ENCODE results near the gene TRIP12.
"Not testable (repeated sequence)": the region's sequence is repeated elsewhere in the genome, so short reads cannot be mapped to it uniquely, and the experiment has no call there.

TRIP12 gene

DNA sequence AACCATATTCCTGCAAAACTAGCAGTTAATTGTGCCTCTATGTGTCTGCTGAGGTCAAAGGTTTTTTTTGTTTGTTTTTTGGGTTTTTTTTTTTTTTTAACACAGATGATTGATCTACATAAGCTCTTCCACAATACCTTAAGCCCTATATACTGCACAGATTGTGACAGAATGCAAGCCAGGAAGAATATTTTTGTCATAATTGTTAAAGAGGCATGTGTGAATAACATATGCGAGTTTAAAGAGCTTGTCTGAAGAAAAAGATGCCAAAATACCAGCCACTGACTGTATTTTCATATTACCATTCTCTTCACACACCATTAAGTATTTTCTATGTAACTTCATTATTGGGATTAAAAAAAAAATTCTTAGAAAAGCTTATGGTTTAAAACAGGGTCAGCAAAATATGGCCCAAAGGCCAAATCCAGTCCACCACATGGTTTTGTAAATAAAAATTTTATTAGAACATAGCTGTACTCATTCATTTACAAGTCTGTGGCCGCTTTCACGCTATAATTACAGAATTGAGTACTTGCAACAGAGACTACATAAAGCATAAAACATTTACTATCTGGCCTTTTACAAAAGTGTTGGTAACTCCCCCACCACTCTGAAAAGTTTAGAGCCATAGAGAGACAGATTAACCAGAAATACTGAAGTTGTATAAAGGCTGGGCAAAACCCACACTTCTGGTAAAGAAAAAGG lies 89.9 kb downstream of the TRIP12 start:
- DNase-seq (ENCODE audit: low spot score) = no peak

DNA sequence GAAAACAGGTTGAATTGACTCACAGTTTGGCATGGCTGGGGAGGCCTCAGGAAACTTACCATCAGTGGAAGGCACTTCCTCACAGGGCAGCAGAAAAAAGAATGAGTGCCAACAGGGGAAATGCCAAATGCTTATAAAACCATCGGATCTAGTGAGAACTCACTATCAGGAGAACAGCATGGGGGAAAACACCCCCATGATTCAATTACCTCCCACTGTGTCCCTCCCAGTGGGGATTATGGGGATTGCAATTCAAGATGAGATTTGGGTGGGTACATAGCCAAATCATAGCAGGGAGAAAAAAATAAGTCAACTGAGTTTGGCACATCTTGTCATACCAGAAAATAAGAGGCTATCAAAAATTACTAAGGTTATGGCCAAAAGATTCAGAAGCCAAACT lies 96.3 kb downstream of the TRIP12 start:
- DNase-seq (ENCODE audit: low spot score) = no peak

DNA sequence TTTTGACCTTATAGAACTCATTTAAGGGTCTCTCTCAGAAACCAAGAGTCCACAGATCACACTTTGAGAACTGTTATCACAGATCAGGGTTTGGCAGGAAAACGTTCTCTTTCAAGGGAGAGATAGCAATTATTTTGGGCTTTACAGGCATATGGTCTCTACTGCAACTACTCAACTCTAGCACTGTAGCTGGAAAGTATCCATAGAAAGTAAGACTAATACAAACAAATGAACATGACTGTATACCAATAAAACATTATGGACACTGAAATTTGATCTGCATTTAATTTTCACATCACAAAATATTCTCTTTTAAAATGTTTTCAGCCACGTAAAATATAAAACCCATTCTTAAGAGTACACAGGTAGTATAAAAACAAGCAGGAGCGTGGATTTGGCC lies 100.5 kb downstream of the TRIP12 start:
- DNase-seq (ENCODE audit: low spot score) = no peak

DNA sequence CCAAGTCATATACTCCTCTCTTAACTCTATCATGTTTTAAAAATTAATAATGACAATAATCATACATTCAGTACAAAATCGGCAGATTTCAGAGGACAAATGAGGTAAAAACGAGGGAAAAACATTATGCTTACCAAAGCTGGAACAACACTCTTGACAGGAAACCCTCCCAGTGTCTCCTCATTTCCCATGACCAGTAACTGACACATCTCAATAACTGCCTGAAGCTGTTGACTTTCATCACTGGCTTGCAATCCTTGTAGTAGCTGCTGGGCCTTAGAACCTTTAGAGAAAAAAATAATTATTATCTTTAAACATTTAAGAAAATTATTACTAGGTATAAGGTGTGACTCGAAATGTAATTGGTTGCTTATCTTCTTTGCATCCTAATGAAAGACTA lies 103.6 kb downstream of the TRIP12 start:
- no peak for DNase-seq (ENCODE audit: low spot score)

DNA sequence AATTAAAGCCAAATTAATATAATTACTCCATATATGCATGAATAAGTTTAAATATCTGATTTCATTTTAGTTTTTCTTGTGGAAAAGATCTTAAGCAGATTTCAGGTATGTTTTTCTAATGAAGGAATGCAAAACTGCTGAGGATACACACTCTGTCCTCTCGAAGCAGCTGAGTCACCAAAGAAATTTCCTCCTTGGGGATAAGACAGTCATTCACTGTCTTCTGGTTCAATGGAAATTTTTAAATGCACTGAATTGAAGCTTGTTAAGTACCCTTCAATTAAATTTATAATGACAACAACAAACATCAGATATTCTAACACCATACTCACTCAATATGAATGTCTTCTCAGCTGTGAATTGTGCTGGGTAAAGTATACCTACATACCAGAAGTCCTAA lies 106.0 kb downstream of the TRIP12 start:
- no peak for DNase-seq (ENCODE audit: low spot score)

DNA sequence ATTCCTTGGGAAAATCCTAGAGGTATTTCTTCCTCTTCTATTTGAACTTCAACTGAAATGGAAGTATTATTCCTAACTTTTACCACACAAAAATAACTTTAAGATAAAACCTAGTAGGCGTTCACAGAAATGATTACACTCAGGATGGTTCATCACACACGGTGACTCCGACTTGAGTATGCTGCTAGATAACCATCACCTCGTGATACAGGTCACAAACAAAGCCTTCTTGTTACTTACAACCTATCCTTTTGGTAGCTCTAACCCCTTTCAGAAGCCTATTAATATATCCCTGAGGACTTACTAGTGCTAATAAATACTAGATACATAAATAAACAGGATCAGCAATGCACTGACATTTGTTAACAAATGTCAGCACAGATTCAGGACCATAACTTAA lies 106.5 kb downstream of the TRIP12 start:
- DNase-seq (ENCODE audit: low spot score) = no peak

DNA sequence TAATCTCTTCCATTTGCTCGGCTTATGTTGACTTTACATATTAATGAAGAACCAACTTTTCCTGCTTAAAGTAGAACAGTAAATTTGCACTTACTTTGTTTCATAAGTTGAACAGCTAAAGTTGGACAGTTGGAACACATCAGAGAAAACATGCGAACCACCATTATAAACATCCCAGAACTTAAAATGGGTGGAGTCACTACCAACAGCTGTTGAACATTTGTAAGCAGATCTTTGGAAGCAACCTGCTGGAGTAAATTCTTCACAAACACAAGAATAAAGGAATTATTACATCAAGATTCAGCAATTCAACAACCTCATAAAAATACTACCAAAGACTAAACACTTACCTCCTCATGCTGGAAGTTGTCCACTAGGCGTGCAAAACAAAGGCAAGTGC lies 111.0 kb downstream of the TRIP12 start:
- no peak for DNase-seq (ENCODE audit: low spot score)

DNA sequence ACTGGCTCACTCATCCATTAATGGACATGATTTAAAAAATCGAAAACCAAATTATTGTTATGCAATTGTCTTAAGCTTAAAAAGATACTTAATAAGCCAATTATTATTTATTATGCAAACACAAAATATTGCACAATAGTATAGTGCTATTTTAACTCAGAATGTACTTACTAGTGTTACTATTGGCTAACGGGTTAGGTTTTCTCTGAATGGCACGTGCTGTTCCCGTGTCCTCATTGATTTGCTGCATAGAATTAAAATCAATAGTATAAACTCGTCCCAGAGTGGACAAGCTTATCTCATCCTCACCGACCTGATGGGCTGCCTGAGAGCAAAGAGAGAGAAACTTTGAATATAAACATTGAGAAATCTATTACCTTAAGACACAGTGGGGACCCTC lies 116.2 kb downstream of the TRIP12 start:
- DNase-seq (ENCODE audit: low spot score) = no peak

DNA sequence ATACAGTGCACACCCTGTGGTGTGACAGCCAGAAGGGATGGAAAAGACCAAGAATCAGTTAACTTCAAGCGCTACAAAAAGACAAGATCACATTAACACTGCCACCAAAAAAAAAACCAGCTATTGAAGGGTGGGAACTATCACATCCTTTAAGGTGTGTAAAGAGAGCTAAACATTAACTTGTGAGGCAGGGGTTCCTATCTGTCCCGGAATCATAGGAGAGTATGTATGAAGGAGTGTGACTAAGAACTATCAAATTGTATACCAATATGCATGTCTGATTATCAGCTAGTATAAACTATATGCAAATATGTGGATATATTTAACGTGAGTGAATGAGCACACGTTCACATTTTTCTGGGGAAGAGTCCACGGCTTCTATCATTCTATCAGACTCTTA lies 119.0 kb downstream of the TRIP12 start:
- no peak for DNase-seq (ENCODE audit: low spot score)

DNA sequence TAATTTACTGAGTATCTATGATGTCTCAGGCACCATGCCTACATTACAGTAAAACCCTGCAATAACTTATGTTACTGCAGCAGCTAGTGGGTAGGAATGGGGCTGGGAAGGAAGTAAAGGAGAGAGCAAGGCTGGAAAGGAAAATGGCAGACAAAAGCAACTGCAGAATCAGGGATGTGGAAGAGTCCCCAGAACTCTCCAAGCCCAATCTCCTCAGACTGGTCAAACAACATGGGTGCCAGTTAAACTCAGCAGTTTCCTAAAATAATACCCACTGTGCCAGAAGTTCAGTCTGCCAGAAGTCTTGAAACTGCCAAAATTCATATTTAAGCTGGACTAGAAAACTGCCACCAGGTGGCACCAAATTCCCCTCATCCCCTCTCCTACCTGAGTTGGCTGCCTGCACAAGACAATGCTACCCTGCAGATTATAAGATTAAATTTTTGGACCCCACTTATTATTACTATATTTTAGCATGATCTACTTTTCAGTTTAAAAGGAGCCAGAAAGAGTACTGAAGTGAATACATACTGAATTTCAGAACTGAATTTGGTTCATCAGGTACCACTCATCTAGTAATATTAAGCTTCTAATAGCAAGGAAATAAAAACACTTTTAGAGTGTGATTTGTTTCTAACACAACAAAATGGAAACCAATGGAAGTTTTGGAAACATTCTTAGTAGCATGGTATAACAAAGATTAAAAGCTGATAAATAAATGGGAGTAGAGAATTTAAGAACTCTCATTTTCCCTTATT lies 120.6 kb downstream of the TRIP12 start:
- peak; percentile 57 for DNase-seq (ENCODE audit: low spot score)

DNA sequence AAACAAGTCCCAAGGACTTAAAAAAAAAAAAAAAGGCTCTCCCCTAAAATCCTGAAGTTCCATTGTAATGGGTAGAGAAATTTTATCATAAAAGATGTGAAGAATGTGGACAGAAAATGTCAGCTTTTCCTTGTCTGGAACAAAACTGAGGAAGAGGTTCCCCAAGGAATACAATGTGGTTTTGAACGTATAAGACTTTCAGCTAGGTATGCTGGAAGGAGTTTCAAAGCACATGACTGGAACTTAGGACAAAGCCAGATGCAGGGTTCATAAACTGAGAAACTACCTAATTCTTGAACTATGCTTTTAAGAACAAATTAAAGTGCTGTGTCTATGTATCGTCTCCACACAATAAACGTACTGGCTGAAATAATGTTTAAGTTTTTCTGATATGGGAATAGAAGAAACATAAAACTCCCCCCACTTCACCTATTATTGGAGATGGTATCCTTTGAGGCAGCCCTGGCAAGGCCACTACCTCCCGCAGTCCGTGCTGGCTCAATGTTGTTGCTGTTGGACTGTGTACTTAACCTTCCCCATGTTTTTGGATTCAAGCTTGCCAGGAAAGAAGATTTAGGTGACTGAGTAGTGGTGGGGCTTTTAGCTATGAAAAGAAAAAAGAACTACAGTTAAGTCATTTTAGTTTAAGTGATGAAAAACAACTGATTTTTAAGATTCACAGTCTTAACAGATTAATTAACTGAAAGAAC lies 123.2 kb downstream of the TRIP12 start:
- no peak for DNase-seq (ENCODE audit: low spot score)

DNA sequence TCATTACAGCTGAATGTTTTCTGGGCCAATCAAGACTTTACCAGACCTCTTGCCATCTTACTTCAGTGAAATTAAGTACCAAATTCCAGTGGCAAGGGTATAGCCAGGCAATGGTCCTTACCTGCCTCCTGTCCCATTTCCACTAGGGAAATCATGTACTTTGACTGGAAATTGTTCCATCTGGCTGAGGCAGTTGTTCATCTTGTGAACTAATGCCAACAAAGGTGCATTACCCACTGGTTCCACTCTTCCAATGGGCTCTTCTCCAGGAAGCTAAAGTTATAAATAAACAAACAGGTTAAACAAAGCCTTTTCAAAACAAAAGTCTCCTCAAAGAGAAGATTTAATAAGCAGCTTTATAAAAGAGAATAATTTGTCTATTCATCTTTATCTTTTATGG lies 126.8 kb downstream of the TRIP12 start:
- DNase-seq (ENCODE audit: low spot score) = no peak

DNA sequence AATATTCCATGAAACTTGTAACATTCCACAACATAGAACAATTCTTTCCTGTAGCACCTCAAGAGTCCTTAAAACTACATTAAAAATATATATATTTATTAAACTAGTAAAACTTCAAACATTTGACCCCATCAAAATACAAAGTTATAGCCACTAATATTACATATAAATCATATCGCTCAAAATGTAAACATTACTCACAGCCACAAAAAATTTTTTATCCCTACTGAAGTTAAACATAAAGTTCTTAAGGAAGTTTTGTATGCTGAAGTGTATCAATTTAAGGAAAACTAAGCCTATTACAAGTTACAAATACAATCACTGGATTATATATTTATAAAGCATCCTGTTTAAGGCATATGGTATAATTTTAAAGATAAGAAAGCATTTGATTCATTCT lies 127.2 kb downstream of the TRIP12 start:
- no peak for DNase-seq (ENCODE audit: low spot score)

DNA sequence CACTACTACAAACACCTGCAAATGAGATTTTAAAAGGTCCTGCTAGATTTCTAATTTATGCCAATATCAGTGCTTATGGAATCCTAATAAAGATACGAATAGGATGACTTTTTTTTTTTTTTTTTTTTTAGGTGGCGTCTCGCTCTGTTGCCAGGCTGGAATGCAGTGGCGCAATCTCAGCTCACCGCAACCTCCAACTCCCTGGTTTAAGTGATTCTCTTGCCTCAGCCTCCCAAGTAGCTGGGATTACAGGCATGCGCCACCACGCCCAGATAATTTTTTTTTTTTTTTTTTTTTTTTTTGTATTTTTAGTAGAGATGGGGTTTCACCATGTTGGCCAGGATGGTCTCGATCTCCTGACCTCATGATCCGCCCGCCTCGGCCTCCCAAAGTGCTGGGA lies 135.5 kb downstream of the TRIP12 start:
- not testable (repeated sequence) for DNase-seq (ENCODE audit: low spot score)

DNA sequence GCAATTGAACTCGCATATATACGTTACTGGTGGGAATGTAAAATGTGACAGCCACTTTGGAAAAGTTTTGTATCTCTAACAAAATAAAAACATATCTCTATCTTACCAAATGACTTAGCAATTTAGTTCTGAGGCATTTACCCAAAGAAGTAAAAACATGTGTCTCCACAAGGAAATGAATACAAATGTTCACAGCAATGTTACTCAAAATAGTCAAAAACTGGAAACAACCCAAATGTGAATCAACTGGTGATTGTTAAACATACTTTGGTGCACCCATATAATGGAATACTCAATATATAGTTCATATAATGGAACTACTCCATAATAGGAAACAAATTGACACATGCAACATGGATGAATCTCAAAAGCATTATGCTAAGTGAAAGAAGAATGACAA lies 137.0 kb downstream of the TRIP12 start:
- no peak for DNase-seq (ENCODE audit: low spot score)

DNA sequence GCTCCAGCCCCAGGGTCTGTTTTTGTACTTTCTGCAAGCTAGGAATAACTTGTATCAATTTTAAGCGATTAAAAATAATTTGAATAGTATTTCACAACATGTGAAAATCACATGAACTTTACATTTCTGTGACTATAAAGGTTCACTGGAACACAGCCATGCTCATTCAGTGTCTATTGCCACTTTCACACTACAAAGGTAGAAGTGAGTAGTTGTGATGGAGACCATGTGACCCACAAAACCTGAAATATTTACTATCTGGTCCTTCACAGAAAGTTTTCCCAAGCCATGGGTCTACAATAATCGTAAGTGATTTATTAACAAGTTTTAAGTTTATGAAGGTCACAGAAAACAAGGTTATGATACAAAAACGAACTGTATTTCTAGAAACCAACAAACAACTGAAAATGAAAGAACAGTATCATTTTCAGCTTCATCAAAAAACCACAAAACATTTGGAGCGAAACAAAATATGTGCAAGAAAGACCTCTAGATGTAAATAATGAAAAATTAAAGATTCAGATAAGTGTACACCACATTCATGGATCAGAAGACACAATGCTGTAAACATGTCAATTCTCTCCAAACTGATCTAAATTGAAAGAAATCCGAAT lies 138.6 kb downstream of the TRIP12 start:
- DNase-seq (ENCODE audit: low spot score) = no peak

DNA sequence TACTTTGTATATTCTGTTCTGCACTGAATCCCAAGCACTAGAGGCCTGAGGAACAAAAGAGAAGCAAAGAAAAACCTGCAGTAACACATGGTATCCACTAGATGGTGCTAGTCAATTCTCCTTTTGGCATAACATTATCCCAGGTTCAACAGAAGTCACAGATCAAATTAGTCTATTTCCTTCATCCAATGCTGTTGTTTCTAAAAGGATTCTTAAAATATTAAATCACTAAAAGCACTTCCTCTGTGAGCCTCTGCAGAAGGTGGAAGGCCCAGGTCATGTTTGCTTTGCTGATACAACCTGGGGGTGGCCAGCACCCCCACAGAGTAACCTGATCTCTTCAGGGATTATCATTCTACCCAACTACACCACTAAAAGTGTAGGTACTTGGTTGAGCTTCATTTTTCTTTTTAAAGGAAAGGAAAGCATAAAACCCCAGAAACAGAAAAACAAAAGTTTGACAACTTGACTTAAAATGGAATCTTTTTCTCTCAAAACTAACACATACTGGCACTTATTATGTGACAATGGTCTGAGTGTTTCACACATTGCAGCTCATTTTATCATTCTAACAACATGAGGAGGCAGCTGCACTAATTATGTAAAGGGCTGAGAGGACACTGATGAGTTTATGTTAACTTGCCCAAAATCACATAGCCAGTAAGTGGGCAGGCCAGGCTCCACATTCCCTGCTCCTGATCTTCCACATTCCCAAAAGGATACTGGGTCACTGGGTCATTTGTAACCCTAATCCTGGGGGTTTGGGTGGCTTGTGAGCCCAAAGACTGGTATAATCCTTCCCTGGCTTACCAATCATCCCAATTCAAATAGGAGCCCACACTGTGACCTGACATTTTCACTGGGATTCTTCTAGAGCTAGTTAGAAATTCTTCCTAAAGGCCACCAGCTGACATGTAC lies 140.7 kb downstream of the TRIP12 start:
- peak; percentile 62 for DNase-seq (ENCODE audit: low spot score)

DNA sequence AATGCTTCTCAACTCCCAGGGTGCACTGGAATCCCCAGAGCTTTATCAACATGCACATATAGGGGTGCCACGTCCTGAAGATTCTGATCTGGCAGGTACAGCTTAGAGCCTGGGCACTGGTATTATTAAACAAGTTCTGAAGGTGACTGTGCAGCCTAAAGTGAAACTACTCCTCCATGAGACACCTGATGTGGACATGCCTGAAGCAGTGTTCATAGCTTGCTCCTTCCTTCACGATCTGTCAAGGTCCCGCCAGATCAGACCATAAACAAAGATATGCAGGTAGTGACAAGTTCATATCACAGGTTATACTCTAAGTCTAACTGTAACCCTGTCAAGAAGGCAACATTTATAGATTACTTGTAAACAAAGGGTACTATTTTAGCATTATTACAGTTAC lies 142.2 kb downstream of the TRIP12 start:
- no peak for DNase-seq (ENCODE audit: low spot score)

DNA sequence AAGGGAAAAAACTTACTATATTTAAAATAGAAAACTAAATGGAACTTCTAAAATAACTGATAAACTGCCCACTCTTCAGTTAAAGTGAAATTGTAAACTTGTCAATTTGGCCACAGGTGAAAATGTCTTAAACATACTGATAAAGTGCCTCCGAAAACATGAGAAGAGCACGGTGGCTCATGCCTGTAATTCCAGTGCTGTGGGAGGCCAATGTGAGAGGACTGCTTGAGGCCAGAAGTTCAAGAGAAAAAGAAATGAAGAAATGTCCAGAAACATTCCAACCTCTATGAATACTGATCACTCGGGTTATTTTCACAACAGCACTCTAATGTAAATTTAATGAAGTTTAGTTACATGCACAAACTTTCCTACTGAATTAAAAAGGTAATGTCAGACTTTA lies 144.1 kb downstream of the TRIP12 start:
- DNase-seq (ENCODE audit: low spot score) = no peak

DNA sequence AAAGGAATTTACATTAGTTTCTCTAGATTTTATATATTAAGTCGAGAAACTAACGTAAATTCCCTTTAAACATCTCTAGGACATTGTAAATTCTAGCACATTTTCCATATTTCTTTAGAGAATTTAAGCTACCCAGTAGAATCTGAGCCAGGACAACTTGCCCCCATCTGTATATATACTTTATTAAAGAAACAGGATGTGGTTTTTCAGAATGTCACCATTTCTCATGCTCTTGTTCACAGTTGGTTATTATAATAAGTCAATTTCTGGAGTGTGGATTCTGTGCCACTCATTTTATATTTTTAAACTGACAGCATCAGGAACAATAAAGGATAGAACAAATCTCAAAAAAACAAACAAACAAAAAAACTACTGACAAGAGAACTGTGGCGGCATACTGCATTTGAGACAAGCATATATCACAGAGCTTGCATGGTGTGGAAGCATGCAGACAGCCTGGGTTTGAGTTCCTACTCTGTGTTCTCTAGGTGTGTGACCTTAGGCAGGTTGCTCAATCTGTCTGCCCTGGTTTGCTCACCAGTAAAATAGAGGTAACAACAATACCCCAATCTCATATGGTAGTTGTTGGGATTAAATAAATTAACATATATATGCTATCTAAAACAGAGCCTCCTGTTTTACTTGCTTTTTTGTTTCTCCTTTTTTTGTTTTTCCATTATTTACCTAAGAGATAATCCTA lies 146.0 kb downstream of the TRIP12 start:
- DNase-seq (ENCODE audit: low spot score) = no peak

DNA sequence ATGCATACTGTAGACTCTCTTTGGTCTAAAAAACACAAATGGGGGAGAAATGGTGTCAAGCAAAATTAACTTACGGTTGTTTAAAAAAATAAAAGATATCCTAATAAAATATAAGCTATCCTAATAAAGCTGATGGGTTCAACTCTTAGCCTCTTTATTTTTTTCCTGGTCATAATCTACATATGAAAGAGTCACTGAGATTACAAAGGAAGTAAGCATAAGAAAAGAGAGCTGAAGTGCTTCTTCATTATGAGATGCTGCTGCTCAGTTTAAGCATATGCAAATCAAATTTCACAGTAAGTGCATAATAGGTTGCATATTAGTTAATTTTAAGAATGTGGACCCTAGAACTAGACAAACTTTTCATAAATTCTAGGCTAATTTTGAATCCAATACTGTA lies 147.6 kb downstream of the TRIP12 start:
- no peak for DNase-seq (ENCODE audit: low spot score)

Measured in iPS-NIHi11 (cell line).